HUES48 (cell line): ENCODE results near the gene LTV1.
"Not testable (repeated sequence)": the region's sequence is repeated elsewhere in the genome, so short reads cannot be mapped to it uniquely, and the experiment has no call there.

Experiments
- H3K27ac ChIP-seq: one replicate; pipeline ENCODE4 v1.7.0; 2013; ENCODE audit warnings: low read depth, low read length, inconsistent platforms
- H3K27me3 ChIP-seq: 2 replicates; pipeline ENCODE4 v1.6.1; 2013; ENCODE audit warnings: mild to moderate bottlenecking, low read length; ENCODE audit not compliant: control insufficient read depth, insufficient read depth
- H3K36me3 ChIP-seq: 2 replicates; pipeline ENCODE4 v1.6.1; 2013; ENCODE audit warnings: low read length; ENCODE audit not compliant: control insufficient read depth, insufficient read depth
- H3K4me1 ChIP-seq: 2 replicates; pipeline ENCODE4 v1.6.1; 2013; ENCODE audit warnings: mild to moderate bottlenecking, low read length; ENCODE audit not compliant: control insufficient read depth, insufficient read depth
- H3K4me3 ChIP-seq: 2 replicates; pipeline ENCODE4 v1.5.1; 2013; ENCODE audit warnings: mild to moderate bottlenecking, low read depth, low read length
- H3K9ac ChIP-seq: 2 replicates; pipeline ENCODE4 v1.6.1; 2013; ENCODE audit warnings: mild to moderate bottlenecking, low read depth, low read length, moderate library complexity
- H3K9me3 ChIP-seq: 2 replicates; pipeline ENCODE4 v1.6.1; 2013; ENCODE audit warnings: low read length; ENCODE audit not compliant: control insufficient read depth, insufficient read depth

The LTV1 gene

GRCh38 chr6:143843677-143843999 lies 500 bp downstream of the LTV1 start:
- Histone ChIP-seq H3K27ac (peak overlapping the region; percentile 92), H3K9ac (peak overlapping the region; percentile 94), H3K36me3 (peaks cover 45% of the 10 kb centered on the region), H3K27me3 (no peaks in the 10 kb centered on the region), H3K4me1 (no peaks in the 10 kb centered on the region), H3K4me3 (peak overlapping the region; percentile 95), H3K9me3 (no peaks in the 10 kb centered on the region)

- H3K9ac ChIP-seq = peak overlapping the region; percentile 94
- H3K27me3 ChIP-seq = no peaks in the 10 kb centered on the region
- no peaks in the 10 kb centered on the region for H3K9me3 ChIP-seq
- peak overlapping the region; percentile 92 for H3K27ac ChIP-seq
- H3K4me3 ChIP-seq = peak overlapping the region; percentile 95
- H3K4me1 ChIP-seq = no peaks in the 10 kb centered on the region
- peaks cover 48% of the 10 kb centered on the region for H3K36me3 ChIP-seq
Observed at GRCh38 chr6:143844006-143844405, 868 bp downstream of the LTV1 start.

- Histone ChIP-seq H3K4me3 (no peak overlapping the region), H3K9me3 (no peaks in the 10 kb centered on the region), H3K27me3 (no peaks in the 10 kb centered on the region), H3K4me1 (no peaks in the 10 kb centered on the region), H3K36me3 (peaks cover 58% of the 10 kb centered on the region), H3K27ac (no peak overlapping the region), H3K9ac (no peak overlapping the region)
Observed at GRCh38 chr6:143845033-143845432, 1.9 kb downstream of the LTV1 start.

GRCh38 chr6:143851706-143852105 lies 8.6 kb downstream of the LTV1 start:
- H3K27me3 ChIP-seq, H3K4me3 ChIP-seq, H3K9ac ChIP-seq, H3K27ac ChIP-seq, H3K4me1 ChIP-seq, H3K9me3 ChIP-seq: not testable (repeated sequence)
- peaks cover 71% of the 10 kb centered on the region for H3K36me3 ChIP-seq

- H3K27ac ChIP-seq, H3K27me3 ChIP-seq, H3K9me3 ChIP-seq, H3K4me3 ChIP-seq, H3K9ac ChIP-seq: not testable (repeated sequence)
- Histone ChIP-seq H3K4me1 (peaks cover 13% of the 10 kb centered on the region), H3K36me3 (peaks cover 71% of the 10 kb centered on the region)
Observed at GRCh38 chr6:143855057-143855456, 11.9 kb downstream of the LTV1 start.

GRCh38 chr6:143856762-143857161 lies 13.6 kb downstream of the LTV1 start:
- not testable (repeated sequence) for H3K9me3 ChIP-seq, H3K9ac ChIP-seq, H3K4me3 ChIP-seq, H3K27me3 ChIP-seq, H3K27ac ChIP-seq
- peaks cover 72% of the 10 kb centered on the region for H3K36me3 ChIP-seq
- peaks cover 14% of the 10 kb centered on the region for H3K4me1 ChIP-seq

GRCh38 chr6:143857651-143858050 lies 14.5 kb downstream of the LTV1 start:
- H3K4me1 ChIP-seq = peaks cover 14% of the 10 kb centered on the region
- no peak overlapping the region for H3K4me3 ChIP-seq
- H3K27me3 ChIP-seq = no peaks in the 10 kb centered on the region
- no peaks in the 10 kb centered on the region for H3K9me3 ChIP-seq
- H3K36me3 ChIP-seq = peaks cover 75% of the 10 kb centered on the region
- no peak overlapping the region for H3K9ac ChIP-seq
- H3K27ac ChIP-seq = no peak overlapping the region

GRCh38 chr6:143859891-143860660 lies 16.9 kb downstream of the LTV1 start:
- H3K36me3 ChIP-seq = peaks cover 96% of the 10 kb centered on the region
- H3K9me3 ChIP-seq = no peaks in the 10 kb centered on the region
- H3K9ac ChIP-seq = no peak overlapping the region
- no peak overlapping the region for H3K4me3 ChIP-seq
- H3K4me1 ChIP-seq = peaks cover 14% of the 10 kb centered on the region
- no peak overlapping the region for H3K27ac ChIP-seq
- no peaks in the 10 kb centered on the region for H3K27me3 ChIP-seq

GRCh38 chr6:143863771-143864170 lies 20.6 kb downstream of the LTV1 start:
- H3K27ac ChIP-seq = no peak overlapping the region
- H3K4me1 ChIP-seq = peaks cover 14% of the 10 kb centered on the region
- no peaks in the 10 kb centered on the region for H3K9me3 ChIP-seq
- H3K36me3 ChIP-seq = peaks cover 67% of the 10 kb centered on the region
- H3K4me3 ChIP-seq = no peak overlapping the region
- H3K9ac ChIP-seq = no peak overlapping the region
- H3K27me3 ChIP-seq = no peaks in the 10 kb centered on the region

GRCh38 chr6:143864234-143864633 lies 21.1 kb downstream of the LTV1 start, which contains the start of gene ZC2HC1B:
Gene ZC2HC1B, plus strand, starts transcription at chr6:143864474. Its CDS starts 66 bp downstream, at chr6:143864540.
- Histone ChIP-seq H3K9me3 (no peaks in the 10 kb centered on the region), H3K27ac (no peak within 1 kb of the TSS), H3K9ac (no peak within 1 kb of the TSS), H3K27me3 (no peaks in the 10 kb centered on the region), H3K4me1 (peaks cover 9% of the 10 kb centered on the region), H3K4me3 (no peak within 1 kb of the TSS), H3K36me3 (peaks cover 63% of the 10 kb centered on the region)

- H3K27ac ChIP-seq = no peak overlapping the region
- H3K27me3 ChIP-seq = no peaks in the 10 kb centered on the region
- H3K4me3 ChIP-seq = no peak overlapping the region
- H3K4me1 ChIP-seq = no peaks in the 10 kb centered on the region
- no peak overlapping the region for H3K9ac ChIP-seq
- H3K9me3 ChIP-seq = no peaks in the 10 kb centered on the region
- H3K36me3 ChIP-seq = peaks cover 33% of the 10 kb centered on the region
Observed at GRCh38 chr6:143867236-143867635, 24.1 kb downstream of the LTV1 start.
